Upper lobe of left lung (tissue), 6 donors: Measurements from ENCODE around the gene FBP2. TPM values are rescaled to one million over a fixed set of nuclear protein-coding genes. Genes with fewer than 3 reads are reported as not detected.

Source experiments
- ATAC-seq, 2 donors: fragments of 200-7000 bp; cut with Tn5 transposase; one replicate each; pipeline ENCODE4 v1.9.1; 2022; ENCODE audit warnings: mild to moderate bottlenecking in 2 of 2, moderate library complexity in 2 of 2; ENCODE audit not compliant: low FRiP score in 2 of 2
- DNase-seq, 2 donors: peaks; one replicate each; pipeline ENCODE4 v3.0.0-alpha.2; 2019 to 2020
- H3K27ac ChIP-seq, 4 donors: fragments of 200-600 bp; sonication (generic); one replicate each; pipeline ENCODE4 v1.5.1; 2016 to 2019
- H3K27me3 ChIP-seq, 4 donors: fragments of 200-600 bp; sonication (generic); one replicate each; pipeline ENCODE4 v1.5.1; 2017 to 2019
- H3K36me3 ChIP-seq, 4 donors: fragments of 200-600 bp; sonication (generic); one replicate each; pipeline ENCODE4 v1.5.1; 2016 to 2019
- H3K4me1 ChIP-seq, 4 donors: fragments of 200-600 bp; sonication (generic); one replicate each; pipeline ENCODE4 v1.5.1; 2018 to 2019
- H3K4me3 ChIP-seq, 4 donors: fragments of 200-600 bp; sonication (generic); one replicate each; pipeline ENCODE4 v1.5.1; 2017 to 2019; ENCODE audit warnings: mild to moderate bottlenecking in 2 of 4, moderate library complexity in 1 of 4
- H3K9me3 ChIP-seq, 4 donors: fragments of 200-600 bp; sonication (generic); one replicate each; pipeline ENCODE4 v1.5.1; 2018 to 2019
- EP300 ChIP-seq, 4 donors: sonication (generic); formaldehyde crosslinking; IDR thresholded peaks; one replicate each; pipeline ENCODE4 v1.5.1; 2017; ENCODE audit warnings: antibody characterized with exemption in 4 of 4, control low read depth in 2 of 4
- POLR2A ChIP-seq, 4 donors: fragments of 450-650 bp; IDR thresholded peaks; one replicate each; pipeline ENCODE4 v1.5.1; 2016 to 2017; ENCODE audit warnings: antibody characterized with exemption in 4 of 4, mild to moderate bottlenecking in 2 of 4
- POLR2AphosphoS5 ChIP-seq, 2 donors: sonication (generic); formaldehyde crosslinking; IDR thresholded peaks; one replicate each; pipeline ENCODE4 v1.5.1; 2017; ENCODE audit warnings: antibody characterized with exemption in 2 of 2
- WGBS, 2 donors: methylation state at CpG; one replicate each; pipeline ENCODE4 v1.1.5; 2017 to 2018; 5-methylcytosine and 5-hydroxymethylcytosine counted together
- total RNA-seq, 6 donors: library from RNA; depleted of rRNA in 4 of 6; stranded (reverse); fragments of >200 nt in 4 of 6; gene quantifications; one replicate each; pipeline versions ENCODE4 v1.1.0 to v1.2.1, GENCODE V29; 2016 to 2021
- TF ChIP-seq, protein P1 (sequence below), 6 experiments: fragments of 450-650 bp in 4 of 6; fragments of 200-600 bp in 2 of 6; sonication (generic) in 2 of 6; IDR thresholded peaks; one replicate each; pipeline ENCODE4 v1.5.1; 2016 to 2019; ENCODE audit warnings: antibody characterized with exemption in 6 of 6
- donor health status: DM: no; HTN: no; CAD: no; lungs with moderate emphysema.
- donor health status: DM: no; HTN: yes; CAD: no; lungs with severe emphysema.

Gene FBP2
- total RNA-seq, 6 donors from 2014 or later, result 0.49 TPM; not detected in 5

DNA sequence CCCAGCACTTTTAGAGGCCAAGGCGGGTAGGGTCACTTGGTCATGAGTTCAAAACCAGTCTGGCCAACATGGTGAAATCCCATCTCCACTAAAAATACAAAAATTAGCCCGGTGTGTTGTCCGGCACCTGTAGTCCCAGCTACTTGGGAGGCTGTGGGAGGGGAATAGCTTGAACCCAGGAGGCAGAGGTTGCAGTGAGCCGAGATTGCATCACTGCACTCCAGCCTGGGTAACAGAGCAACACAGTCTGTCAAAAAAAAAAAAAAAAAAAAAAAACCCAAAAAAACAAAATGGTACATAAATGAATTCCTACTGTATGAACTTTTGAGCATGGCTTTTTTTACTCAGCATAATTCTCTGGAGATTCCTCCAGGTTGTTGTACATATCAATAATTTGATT lies 76.4 kb downstream of the FBP2 start:
- ATAC-seq, result no peak
- DNase-seq, result no peak
- no peaks in the 10 kb centered on the region for H3K4me1 ChIP-seq
- no peak for TF ChIP-seq POLR2A (IDR thresholded peaks at IDR 0.05)
- no peak for TF ChIP-seq EP300 (IDR thresholded peaks at IDR 0.05)
- TF ChIP-seq POLR2AphosphoS5 (IDR thresholded peaks at IDR 0.05), result no peak
- TF ChIP-seq, protein P1, sequence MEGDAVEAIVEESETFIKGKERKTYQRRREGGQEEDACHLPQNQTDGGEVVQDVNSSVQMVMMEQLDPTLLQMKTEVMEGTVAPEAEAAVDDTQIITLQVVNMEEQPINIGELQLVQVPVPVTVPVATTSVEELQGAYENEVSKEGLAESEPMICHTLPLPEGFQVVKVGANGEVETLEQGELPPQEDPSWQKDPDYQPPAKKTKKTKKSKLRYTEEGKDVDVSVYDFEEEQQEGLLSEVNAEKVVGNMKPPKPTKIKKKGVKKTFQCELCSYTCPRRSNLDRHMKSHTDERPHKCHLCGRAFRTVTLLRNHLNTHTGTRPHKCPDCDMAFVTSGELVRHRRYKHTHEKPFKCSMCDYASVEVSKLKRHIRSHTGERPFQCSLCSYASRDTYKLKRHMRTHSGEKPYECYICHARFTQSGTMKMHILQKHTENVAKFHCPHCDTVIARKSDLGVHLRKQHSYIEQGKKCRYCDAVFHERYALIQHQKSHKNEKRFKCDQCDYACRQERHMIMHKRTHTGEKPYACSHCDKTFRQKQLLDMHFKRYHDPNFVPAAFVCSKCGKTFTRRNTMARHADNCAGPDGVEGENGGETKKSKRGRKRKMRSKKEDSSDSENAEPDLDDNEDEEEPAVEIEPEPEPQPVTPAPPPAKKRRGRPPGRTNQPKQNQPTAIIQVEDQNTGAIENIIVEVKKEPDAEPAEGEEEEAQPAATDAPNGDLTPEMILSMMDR (IDR thresholded peaks at IDR 0.05), result no peak
- no peaks in the 10 kb centered on the region for H3K36me3 ChIP-seq
- no peaks in the 10 kb centered on the region for H3K9me3 ChIP-seq
- H3K4me3 ChIP-seq, result no peak overlapping the region
- no peak overlapping the region for H3K27ac ChIP-seq
- H3K27me3 ChIP-seq, result no peaks in the 10 kb centered on the region
- 94 to 100% methylated on average over 4 of the region's 4 CpGs for WGBS, 2 donors

DNA sequence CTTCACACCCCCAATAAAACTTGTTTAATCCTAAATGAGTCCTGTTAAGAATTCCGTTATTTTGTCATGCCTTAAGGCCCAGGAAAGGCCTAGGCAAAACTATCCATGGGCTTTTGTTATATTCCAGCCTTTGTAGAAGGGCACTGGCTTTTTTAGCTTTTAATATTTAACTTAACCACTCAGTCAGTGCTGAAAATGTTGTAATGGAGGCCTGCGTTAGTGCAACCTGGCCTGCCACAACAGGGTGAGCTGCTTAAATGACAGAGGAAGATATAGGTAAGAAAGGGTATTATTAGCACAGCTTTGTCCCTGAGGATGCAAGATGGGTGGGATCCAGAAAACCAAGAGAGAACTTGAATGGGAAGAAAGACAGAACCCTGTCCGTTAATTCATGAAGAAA lies 78.9 kb downstream of the FBP2 start:
- Histone ChIP-seq H3K27me3 (no peaks in the 10 kb centered on the region), H3K4me3 (no peak overlapping the region), H3K36me3 (no peaks in the 10 kb centered on the region), H3K27ac (no peak overlapping the region), H3K4me1 (no peaks in the 10 kb centered on the region), H3K9me3 (no peaks in the 10 kb centered on the region)
- no peak for DNase-seq
- no peak for ATAC-seq
- TF ChIP-seq, protein P1 (IDR thresholded peaks at IDR 0.05), result no peak
- TF ChIP-seq EP300 (IDR thresholded peaks at IDR 0.05) (no peak), POLR2AphosphoS5 (IDR thresholded peaks at IDR 0.05) (no peak), POLR2A (IDR thresholded peaks at IDR 0.05) (no peak)
- WGBS, 2 donors, result 76 to 86% methylated on average over 3 of the region's 3 CpGs

DNA sequence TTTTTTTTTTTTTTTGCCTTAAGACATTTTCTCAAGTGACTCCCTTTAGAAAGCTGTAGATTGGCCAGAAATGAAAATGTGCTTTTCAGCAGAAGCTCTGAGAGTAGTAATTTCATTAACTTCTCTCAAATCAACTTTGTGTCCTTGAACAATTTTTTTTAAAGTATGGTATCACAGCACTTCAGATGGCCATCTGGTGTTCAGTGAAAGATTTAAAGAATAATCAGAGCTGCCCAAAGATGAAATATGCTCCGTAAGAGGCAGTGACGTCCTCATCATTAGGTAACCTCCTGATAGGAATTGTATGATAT lies 81.7 kb downstream of the FBP2 start:
- Histone ChIP-seq H3K4me1 (no peaks in the 10 kb centered on the region), H3K27ac (no peak overlapping the region), H3K9me3 (no peaks in the 10 kb centered on the region), H3K27me3 (no peaks in the 10 kb centered on the region), H3K36me3 (no peaks in the 10 kb centered on the region), H3K4me3 (no peak overlapping the region)
- ATAC-seq (no peak), DNase-seq (no peak)
- 80 to 88% methylated on average over 2 of the region's 2 CpGs for WGBS, 2 donors
- TF ChIP-seq POLR2AphosphoS5 (IDR thresholded peaks at IDR 0.05), result no peak
- TF ChIP-seq, protein P1 (IDR thresholded peaks at IDR 0.05), result no peak
- no peak for TF ChIP-seq POLR2A (IDR thresholded peaks at IDR 0.05)
- TF ChIP-seq EP300 (IDR thresholded peaks at IDR 0.05), result no peak

DNA sequence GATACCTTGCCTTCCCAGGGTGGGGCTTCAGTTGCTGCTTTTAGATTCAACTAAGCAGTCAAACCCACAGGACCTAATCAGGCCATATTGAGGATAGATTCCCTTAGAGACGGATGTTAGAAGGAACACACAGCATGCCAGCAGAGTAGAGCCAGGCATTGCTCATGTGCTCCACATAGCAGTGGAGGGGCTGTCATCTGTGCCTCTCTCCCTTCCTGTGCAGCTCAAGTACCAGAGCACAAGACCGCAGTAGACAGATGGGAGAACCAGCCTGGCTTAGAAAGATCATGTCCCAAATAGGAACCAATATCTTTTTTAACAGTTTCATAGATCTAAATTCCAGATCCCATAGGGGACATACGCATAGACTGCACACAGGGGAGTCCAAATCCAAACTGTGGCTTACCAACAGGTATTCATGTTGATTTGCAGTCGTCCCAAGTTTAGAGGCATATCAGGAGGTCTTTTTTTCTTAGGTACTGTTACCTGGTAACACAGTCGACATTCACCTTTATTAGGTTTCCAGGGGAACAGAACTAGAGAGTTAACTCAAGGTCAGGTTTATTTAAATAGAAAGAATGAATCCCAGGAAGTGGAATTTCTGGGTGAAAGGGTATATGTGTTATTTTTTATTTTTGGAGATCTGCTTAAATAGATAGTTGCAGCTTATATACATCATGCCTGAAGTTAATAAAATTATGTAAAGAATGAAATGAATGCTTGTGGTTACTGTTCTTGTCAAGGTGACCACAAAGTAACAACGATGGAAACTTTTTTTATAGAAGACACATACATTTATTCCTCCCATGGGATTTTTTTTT lies 82.3 kb downstream of the FBP2 start:
- H3K27ac ChIP-seq, result no peak overlapping the region
- no peak for DNase-seq
- no peaks in the 10 kb centered on the region for H3K36me3 ChIP-seq
- no peak for TF ChIP-seq POLR2A (IDR thresholded peaks at IDR 0.05)
- no peaks in the 10 kb centered on the region for H3K4me1 ChIP-seq
- ATAC-seq, result no peak
- H3K27me3 ChIP-seq, result no peaks in the 10 kb centered on the region
- no peaks in the 10 kb centered on the region for H3K9me3 ChIP-seq
- WGBS, 2 donors, result 46 to 52% methylated on average over 6 of the region's 6 CpGs
- H3K4me3 ChIP-seq, result no peak overlapping the region

Other genes with a start within 250 kb of the FBP2 start
- under 1 TPM in 2 of 6 donors, not detected in 4; 0.10 to 0.24 TPM for gene PCAT7, start 38.7 kb downstream of the FBP2 start, total RNA-seq
- gene FBP1, start 45.7 kb upstream of the FBP2 start, total RNA-seq, result 100 to 1,000 TPM in 5 of 6 donors, 10 to 100 TPM in 1; 67.1 to 423 (median 158) TPM
- 100 to 1,000 TPM in 3 of 6 donors, 10 to 100 TPM in 3; 55.4 to 410 (median 111) TPM for gene AOPEP, start 132.9 kb upstream of the FBP2 start, total RNA-seq